OCI-LY3 (cell line): ENCODE measurements around the gene REEP3.

Source experiments
- CTCF ChIP-seq: fragments of 200-600, 300-600 bp; sonication (generic); IDR thresholded peaks from 2 replicates; pipeline ENCODE4 v1.5.1; 2014; ENCODE audit warnings: antibody characterized with exemption, low read length, low read depth
- EZH2phosphoT487 ChIP-seq: fragments of 200-600 bp; shearing (Covaris generic); IDR thresholded peaks from 2 replicates; pipeline ENCODE4 v1.6.1; 2018; ENCODE audit warnings: antibody characterized with exemption, mixed run types, low read depth

GRCh38 chr10:63501954-63502353 lies 19.2 kb upstream of the REEP3 start:
- TF ChIP-seq CTCF, result no peak
- no peak for TF ChIP-seq EZH2phosphoT487
